Activated CD4-positive, alpha-beta T cell treated with anti-CD3 and anti-CD28 coated beads for 24 hours (primary cell): ENCODE data around the gene SYNE4.
"Not testable (repeated sequence)": the region's sequence is repeated elsewhere in the genome, so short reads cannot be mapped to it uniquely, and the experiment has no call there.

Experiments
- DNase-seq, 2 donors: peaks; one replicate each; pipeline ENCODE4 v3.0.0-alpha.2; 2020; ENCODE audit warnings: low read depth in 2 of 2

SYNE4 gene, protein sequence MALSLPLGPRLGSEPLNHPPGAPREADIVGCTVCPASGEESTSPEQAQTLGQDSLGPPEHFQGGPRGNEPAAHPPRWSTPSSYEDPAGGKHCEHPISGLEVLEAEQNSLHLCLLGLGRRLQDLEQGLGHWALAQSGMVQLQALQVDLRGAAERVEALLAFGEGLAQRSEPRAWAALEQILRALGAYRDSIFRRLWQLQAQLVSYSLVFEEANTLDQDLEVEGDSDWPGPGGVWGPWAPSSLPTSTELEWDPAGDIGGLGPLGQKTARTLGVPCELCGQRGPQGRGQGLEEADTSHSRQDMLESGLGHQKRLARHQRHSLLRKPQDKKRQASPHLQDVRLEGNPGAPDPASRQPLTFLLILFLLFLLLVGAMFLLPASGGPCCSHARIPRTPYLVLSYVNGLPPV

DNA sequence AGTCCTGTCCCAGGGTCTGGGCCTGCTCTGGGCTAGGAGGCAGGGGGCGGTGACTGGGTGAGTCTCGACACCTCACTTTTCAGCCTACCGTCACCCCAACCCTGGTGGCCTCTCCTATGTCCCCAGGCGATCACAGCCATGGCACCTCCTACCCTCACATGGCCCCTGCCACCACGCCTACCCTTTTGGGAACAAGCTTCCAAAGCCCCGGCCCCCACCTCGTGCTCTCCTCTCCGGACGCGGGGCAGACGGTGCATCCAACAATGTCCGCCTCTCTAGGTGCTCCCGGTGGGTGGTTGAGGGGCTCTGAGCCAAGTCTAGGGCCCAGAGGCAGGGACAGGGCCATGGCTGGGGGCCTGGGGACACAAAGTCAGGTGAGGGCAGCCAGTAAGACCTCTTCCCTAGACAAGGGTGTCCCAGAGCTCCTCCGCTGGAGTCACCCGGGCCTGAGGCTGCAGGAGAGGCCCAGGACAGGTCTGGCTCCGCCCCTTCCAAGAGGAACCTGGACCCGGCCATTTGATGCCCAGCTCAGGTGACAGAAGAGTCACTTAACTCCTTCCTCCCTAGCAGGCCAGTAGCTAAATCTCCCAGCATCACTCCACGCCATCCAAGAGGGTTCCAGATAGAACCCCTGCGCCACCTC is at the start of gene SYNE4:
TSS of gene SYNE4 (minus strand) at position 478 of the 643 bp plus-strand sequence. CDS start at position 346, 132 bp downstream.
- no peak for DNase-seq

- peak; percentile 92 to 94 for DNase-seq
These were observed 46.4 kb upstream of the SYNE4 start, which contains the start of gene WDR62 for GRCh38 chr19:36054733-36055686. Gene WDR62 (plus strand): TSS chr19:36054897. CDS start chr19:36054972, 75 bp downstream.

DNA sequence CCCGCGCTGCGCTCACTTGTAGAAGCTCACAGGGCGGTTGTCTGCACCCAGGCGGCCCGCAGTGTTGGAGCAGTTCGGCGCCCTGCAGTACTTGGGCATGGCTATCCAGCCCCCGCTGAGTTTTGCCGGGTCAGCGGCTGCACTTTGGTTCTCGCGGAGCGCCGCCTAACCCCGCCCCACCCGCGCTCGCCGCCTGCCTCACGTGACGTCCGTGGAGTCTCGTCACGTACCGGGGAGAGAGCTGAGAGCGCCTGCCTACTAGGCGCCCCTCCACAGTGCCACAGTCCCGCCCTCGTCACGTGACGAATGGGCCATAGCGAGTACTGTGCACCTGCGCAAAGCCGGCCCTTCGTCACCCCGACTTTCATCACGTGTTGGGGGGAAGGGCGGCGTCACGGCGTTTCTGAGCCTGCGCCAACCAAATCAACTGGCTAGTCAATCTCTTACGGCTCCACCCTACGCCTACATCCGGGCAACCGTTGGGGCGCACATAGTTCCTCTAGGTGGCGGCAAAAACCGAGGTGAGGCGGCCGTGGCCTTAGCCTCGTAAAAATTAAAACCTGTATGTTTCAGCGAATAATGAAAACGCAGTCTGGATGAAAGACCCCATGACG is 45.6 kb upstream of the SYNE4 start, which contains the start of gene THAP8:
TSS of gene THAP8 (minus strand) at position 167 of the 614 bp plus-strand sequence. CDS start at position 99, 68 bp downstream.
- peak; percentile 99 for DNase-seq

- DNase-seq = no peak
These were observed 43.0 kb upstream of the SYNE4 start for GRCh38 chr19:36051637-36052036.

DNA sequence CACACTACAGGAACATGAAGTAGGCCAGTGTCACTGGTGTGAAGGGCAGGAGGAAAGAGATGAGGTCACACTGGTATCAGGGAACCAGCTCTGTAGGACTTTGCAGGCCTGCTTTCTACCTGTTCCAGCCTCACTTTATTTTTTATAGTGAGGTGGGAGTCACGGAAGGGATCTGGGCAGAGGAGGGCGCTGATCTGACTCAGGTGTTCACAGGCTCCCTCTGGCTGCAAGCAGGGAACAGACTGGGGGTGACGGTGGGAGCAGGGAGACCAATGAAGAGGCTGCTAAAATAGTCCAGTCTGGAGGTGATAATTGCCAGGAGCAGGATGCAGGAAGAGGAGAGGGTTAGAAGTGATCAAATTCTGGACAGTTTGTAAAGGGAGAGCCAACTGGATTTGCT is 42.6 kb upstream of the SYNE4 start:
- no peak for DNase-seq

- no peak for DNase-seq
These were observed 40.6 kb upstream of the SYNE4 start for GRCh38 chr19:36049080-36049698.

DNA sequence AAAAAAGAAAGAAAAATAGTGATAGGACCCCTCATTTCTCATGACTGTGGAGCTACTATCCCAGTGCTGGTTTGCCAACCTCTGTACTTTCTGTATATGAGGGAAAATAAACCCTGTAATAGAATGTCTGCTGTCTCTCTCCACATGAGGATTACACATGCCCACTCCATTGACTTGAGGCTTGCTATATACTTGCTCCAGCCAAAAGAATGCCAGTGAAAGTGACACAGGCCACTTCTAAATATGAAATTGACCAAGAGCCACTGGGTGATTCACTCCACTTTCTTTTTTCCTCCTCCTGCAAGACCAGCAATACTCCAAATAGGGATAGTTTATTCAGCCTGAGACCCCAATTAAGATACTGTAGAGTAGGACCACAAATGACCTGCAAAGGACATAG is 39.2 kb upstream of the SYNE4 start:
- DNase-seq = no peak

DNA sequence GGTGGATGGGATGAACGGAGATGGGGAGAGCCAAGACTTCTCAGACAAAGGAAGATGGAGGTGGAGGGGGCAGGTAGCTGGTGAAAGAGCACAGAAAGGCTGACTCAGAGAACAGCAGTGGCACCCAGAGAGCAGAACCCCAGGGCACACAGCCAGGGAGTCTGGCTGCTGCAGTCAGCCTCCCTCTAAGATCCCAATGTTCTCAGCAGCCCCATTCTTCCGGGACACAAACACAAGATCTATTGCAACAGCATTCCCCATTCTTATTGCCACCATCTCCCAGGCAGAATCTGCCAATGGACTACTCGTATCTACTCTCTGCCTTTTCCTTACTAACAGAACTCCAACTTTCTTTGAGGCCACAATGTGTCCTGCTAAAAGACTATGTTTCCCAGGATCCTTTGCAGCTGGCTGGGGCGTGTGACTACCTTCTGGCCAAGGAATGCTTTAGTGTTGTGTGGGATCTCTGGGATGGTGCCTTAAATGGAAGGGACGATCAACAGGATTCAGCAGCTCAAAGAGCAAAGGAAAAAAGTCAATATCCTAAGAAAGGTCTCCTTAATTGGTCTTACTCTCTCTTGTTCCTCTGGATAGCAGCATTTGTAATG is 37.9 kb upstream of the SYNE4 start:
- no peak for DNase-seq

- no peak for DNase-seq
These were observed 35.3 kb upstream of the SYNE4 start for GRCh38 chr19:36043952-36044351.

DNA sequence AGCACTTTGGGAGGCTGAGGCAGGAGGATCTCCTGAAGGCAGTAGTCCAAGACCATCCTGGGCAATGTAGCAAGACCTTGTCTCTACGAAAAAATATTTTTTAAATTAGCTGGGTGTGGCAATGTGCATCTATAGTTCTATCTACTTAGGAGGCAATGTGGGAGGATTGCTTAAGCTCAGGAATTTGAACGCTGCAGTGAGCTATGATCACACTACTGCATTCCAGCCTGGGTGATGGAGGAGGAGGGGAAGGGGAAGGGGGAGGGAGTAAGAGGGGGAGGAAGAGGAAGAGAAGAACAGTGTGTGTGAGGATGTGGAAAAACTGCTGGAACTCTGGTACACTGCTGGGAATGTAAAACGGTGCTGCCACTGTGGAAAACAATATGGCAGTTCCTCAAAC is 33.2 kb upstream of the SYNE4 start:
- DNase-seq = no peak

- not testable (repeated sequence) for DNase-seq
These were observed 32.5 kb upstream of the SYNE4 start for GRCh38 chr19:36041092-36041491.

- no peak for DNase-seq
These were observed 31.9 kb upstream of the SYNE4 start for GRCh38 chr19:36040495-36040894.

GRCh38 chr19:36032251-36033104 is 23.9 kb upstream of the SYNE4 start, which contains the start of gene CLIP3:
Gene CLIP3 (minus strand): TSS chr19:36032873. CDS start chr19:36032357, 516 bp downstream.
- peak in 1 of 2 donors; percentile 35 for DNase-seq

DNA sequence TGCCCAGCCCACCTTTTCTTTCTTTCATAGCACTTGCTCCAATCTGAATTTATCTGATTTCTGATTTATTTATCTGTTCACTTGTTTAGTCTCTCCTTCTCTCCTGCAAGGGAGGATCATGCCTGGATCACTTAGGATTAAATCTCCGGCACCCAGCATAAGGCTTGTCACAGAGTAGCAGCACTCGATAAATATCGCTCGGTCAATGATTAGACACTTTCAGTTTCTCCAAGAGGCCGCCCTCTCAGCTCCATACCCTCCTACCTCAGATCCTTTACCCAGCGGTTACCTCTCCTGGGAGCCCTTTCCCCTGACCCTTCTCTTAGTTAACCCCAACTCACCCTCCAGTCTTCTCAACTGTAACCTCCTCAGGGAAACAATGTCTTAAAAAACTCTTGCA is 22.7 kb upstream of the SYNE4 start:
- DNase-seq = no peak

GRCh38 chr19:36030264-36031148 is 21.9 kb upstream of the SYNE4 start:
- DNase-seq = no peak

DNA sequence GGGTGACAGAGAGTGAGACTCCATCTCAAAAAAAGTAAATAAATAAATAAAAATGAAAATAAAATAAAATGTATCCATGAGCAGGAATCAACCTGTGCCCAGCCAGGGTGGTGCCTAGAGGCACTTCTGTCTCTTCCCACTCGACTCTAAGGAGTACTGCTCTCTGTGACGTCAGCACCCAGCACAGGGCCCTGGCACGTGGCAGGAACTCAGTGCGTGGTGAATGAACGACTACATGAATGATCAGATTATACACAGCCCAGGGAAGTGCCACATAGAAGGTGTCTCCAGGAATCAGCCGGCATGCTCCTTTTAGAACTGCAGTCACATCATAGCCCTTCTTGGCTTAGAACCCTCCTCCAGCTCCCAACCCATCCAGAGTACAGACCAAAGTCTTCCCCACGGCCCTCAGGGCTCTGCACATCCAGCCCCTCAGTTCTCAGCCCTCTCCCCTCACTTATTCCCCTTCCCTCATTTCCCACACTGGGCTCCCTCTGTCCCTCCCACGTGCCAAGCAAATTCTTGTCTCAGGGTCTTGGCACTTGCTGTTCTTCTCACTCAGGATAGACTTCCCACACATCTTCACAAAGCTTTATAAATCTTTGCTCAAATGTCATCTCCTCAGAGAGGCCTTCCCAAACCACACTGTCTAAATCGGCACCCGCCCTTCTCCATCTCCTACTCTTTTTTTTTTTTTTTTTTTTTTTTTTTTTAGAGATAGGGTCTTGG is 19.9 kb upstream of the SYNE4 start:
- DNase-seq = no peak

- DNase-seq = no peak
These were observed 19.1 kb upstream of the SYNE4 start for GRCh38 chr19:36027696-36028095.
